Pancreas (tissue), 10 donors: Measurements from ENCODE around the gene APOL2. TPM values are rescaled to one million over a fixed set of nuclear protein-coding genes. Genes with fewer than 3 reads are reported as not detected.

ENCODE experiments used
- ATAC-seq, 4 donors: fragments of 200-7000 bp; cut with Tn5 transposase; one replicate each; pipeline versions ENCODE4 v1.8.0 to v1.9.1; 2020; ENCODE audit warnings: mild to moderate bottlenecking in 4 of 4, moderate library complexity in 4 of 4
- DNase-seq, 6 donors: peaks; one replicate each; pipeline ENCODE4 v3.0.0-alpha.2; 2020
- FAIRE-seq: peaks from 2 replicates; lab custom pipeline; 2012; peaks lifted over from hg19 to GRCh38; lab: Jason Lieb, UNC
- H3K27ac ChIP-seq, 4 donors: fragments of 200-600 bp; sonication (generic); 1 replicate in 3 of 4; 2 replicates in 1 of 4; pipeline versions ENCODE4 v1.5.0 to v1.8.0; 2020
- H3K27me3 ChIP-seq, 4 donors: fragments of 200-600 bp; one replicate each; pipeline ENCODE4 v1.8.0; 2021
- H3K36me3 ChIP-seq, 3 donors: fragments of 200-600 bp; sonication (generic) in 1 of 3; one replicate each; pipeline versions ENCODE4 v1.5.0 to v1.8.0; 2020 to 2021
- H3K4me1 ChIP-seq, 3 donors: fragments of 200-600 bp; one replicate each; pipeline ENCODE4 v1.8.0; 2021
- H3K4me3 ChIP-seq, 4 donors: fragments of 200-600 bp; sonication (generic) in 2 of 4; one replicate each; pipeline versions ENCODE4 v1.5.0 to v1.8.0; 2020 to 2021
- H3K9me3 ChIP-seq, 4 donors: fragments of 200-600 bp; one replicate each; pipeline ENCODE4 v1.8.0; 2021
- WGBS, 2 donors: extraction: QIAGEN DNeasy Blood & Tissue Kit; methylation state at CpG; one replicate each; pipeline ENCODE4 v1.1.7; 2013; 5-methylcytosine and 5-hydroxymethylcytosine counted together
- intact Hi-C, 3 donors: fragments of 100-400 bp; cut with DNase I; formaldehyde crosslinking; loops; one replicate each; pipeline versions ENCODE4 v1.11.1 to v1.14.2; 2022
- polyA plus RNA-seq, 2 donors: library from polyadenylated mRNA; stranded (reverse); fragments of 200-250 nt; gene quantifications; one replicate each; pipeline ENCODE4 v1.2.3, GENCODE V29; 2013
- total RNA-seq, 6 donors: library from RNA; stranded (reverse); fragmentation: NEBNext Ultra II Directional in 4 of 6; extraction: Animal tissue kit (Norgen Biotek cat#: 25700) in 4 of 6; gene quantifications; one replicate each; pipeline versions ENCODE4 v1.2.1 to v1.2.4, GENCODE V29; 2021 to 2023
- TF ChIP-seq, protein P1 (sequence below), 4 donors: fragments of 200-600 bp; sonication (generic) in 3 of 4; IDR thresholded peaks; one replicate each; pipeline versions ENCODE4 v1.5.0 to v1.8.0; 2021; ENCODE audit warnings: antibody characterized with exemption in 4 of 4
- donor health status: healthy with polysubstance abuse.
- donor health status: DM: no; HTN: no; CAD: no; lungs with moderate emphysema.
- donor health status: DM: no; HTN: no; CAD: no.
- donor health status: control.
- donor health status: control.
- donor health status: Bipolar disorder and iron deficiency.
- donor health status: DM: yes; HTN: yes; CAD: no.
- donor health status: DM: no; HTN: no; CAD: no.
- donor health status: DM: no; HTN: no; CAD: no.
- donor health status: DM: yes; HTN: yes; CAD: no.

APOL2 gene
- total and polyA plus RNA-seq, 8 donors = 6.3 to 23.4 (median 16.5) TPM

DNA sequence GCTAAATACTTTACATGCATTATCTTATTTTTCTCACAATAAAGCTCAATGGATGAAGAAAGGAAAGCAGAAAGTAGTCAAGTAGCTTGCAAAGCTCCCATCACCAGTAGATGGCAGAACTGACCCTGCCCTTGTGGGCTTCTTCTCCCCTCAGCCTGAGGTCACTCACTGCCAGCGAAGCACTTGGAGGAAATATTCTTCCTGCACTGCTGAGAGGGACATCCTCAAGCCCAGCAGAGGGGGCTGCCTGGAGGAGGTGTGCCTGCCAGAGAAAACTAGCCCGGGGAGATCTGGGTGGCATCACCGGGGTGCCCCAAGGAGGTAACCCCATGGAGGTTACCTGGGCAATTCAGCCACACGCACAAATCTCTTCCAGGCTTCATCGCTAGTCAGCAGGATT, 44.4 kb downstream of the APOL2 start:
- H3K36me3 ChIP-seq = no peaks in the 10 kb centered on the region
- intact Hi-C loops = loop anchor here in 1 of 3 donors (10.0 kb wide), 1 partner anchor 80 kb away; no protein-coding TSS in a partner anchor
- no peaks in the 10 kb centered on the region for H3K9me3 ChIP-seq
- no peaks in the 10 kb centered on the region for H3K27me3 ChIP-seq
- FAIRE-seq (peak; percentile 61), ATAC-seq (peak; percentile 59 to 92 (median 86)), DNase-seq (peak in 2 of 6 donors; percentile 42 to 49)
- 44 to 47% methylated on average over 5 of the region's 5 CpGs for WGBS, 2 donors
- no peak overlapping the region for H3K4me3 ChIP-seq
- H3K4me1 ChIP-seq = no peaks in the 10 kb centered on the region
- TF ChIP-seq, protein P1, sequence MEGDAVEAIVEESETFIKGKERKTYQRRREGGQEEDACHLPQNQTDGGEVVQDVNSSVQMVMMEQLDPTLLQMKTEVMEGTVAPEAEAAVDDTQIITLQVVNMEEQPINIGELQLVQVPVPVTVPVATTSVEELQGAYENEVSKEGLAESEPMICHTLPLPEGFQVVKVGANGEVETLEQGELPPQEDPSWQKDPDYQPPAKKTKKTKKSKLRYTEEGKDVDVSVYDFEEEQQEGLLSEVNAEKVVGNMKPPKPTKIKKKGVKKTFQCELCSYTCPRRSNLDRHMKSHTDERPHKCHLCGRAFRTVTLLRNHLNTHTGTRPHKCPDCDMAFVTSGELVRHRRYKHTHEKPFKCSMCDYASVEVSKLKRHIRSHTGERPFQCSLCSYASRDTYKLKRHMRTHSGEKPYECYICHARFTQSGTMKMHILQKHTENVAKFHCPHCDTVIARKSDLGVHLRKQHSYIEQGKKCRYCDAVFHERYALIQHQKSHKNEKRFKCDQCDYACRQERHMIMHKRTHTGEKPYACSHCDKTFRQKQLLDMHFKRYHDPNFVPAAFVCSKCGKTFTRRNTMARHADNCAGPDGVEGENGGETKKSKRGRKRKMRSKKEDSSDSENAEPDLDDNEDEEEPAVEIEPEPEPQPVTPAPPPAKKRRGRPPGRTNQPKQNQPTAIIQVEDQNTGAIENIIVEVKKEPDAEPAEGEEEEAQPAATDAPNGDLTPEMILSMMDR (IDR thresholded peaks at IDR 0.05) = peak in 3 of 4 donors; percentile 42 to 55 (median 47)
- no peak overlapping the region for H3K27ac ChIP-seq

DNA sequence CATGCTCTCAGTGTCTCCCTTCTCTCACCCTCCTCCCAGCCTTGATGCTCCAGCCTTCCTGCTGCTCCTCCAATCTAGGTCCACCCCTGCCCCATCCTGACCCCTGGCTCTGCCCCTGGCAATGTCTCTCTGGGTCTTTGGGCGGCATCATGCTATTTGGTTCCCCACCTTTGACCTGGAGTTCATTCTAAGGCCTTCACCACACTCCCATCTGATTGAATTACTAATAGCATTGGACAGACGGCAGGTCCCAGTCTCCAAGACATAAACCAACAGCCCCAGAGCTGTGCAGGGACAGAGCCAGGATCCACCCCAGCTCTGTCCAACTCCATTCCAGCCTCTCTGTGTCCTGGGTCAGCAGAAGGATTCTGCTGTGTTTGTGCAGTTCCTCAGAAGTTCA, 44.9 kb downstream of the APOL2 start:
- no peaks in the 10 kb centered on the region for H3K9me3 ChIP-seq
- no peak for FAIRE-seq
- no peak overlapping the region for H3K4me3 ChIP-seq
- 55 to 67% methylated on average over 2 of the region's 2 CpGs for WGBS, 2 donors
- no peaks in the 10 kb centered on the region for H3K4me1 ChIP-seq
- intact Hi-C loops = loop anchor here in 1 of 3 donors (10.0 kb wide), 1 partner anchor 80 kb away; no protein-coding TSS in a partner anchor
- H3K27ac ChIP-seq = no peak overlapping the region
- no peaks in the 10 kb centered on the region for H3K36me3 ChIP-seq
- DNase-seq = no peak
- no peak for ATAC-seq
- H3K27me3 ChIP-seq = no peaks in the 10 kb centered on the region
- TF ChIP-seq, protein P1 (IDR thresholded peaks at IDR 0.05) = no peak

DNA sequence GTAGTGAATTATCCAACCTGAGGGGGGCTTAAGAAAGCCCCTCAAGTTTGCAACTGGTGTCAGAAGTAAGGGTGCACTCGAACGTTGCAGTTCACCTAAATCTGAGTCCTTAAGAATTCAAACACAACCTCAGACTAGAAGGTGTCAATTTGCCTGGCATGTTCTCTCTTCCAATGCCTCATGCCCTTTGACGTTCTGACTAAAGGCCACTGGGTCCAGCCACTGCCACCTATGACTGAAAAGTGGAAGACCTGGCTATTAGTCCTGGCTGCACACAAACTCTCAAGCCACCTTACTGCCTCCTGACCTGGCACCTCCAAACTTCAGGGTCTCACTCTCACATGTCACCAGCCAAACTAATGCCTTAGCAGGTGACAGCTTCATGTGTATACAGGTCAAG, 45.8 kb downstream of the APOL2 start:
- Histone ChIP-seq H3K4me3 (no peak overlapping the region), H3K27ac (no peak overlapping the region), H3K9me3 (no peaks in the 10 kb centered on the region), H3K27me3 (no peaks in the 10 kb centered on the region), H3K4me1 (no peaks in the 10 kb centered on the region), H3K36me3 (no peaks in the 10 kb centered on the region)
- no peak for FAIRE-seq
- WGBS, 2 donors = 52 to 59% methylated on average over 3 of the region's 3 CpGs
- intact Hi-C loops = loop anchor here in 1 of 3 donors (10.0 kb wide), 1 partner anchor 81 kb away; no protein-coding TSS in a partner anchor
- no peak for ATAC-seq
- no peak for DNase-seq
- TF ChIP-seq, protein P1 (IDR thresholded peaks at IDR 0.05) = no peak

DNA sequence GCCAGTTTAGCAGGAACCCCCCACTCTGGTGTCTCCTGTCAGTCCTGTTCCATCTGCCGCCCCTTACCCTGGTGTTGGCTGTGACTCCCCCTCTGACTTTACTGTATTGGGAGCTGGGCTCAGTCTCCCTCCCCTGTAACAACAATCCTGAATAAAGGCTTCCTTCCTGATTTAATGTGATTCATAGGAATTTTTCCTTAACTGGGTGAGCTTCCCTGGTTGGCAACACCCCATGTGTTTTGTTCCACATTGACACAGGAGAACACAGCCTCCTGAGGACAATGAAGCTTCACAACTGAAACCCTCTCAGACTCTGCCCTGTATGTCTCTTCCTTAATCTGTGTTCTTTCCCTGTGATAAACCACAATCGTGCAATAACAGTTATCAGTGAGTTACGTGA, 46.2 kb downstream of the APOL2 start:
- no peaks in the 10 kb centered on the region for H3K36me3 ChIP-seq
- TF ChIP-seq, protein P1 (IDR thresholded peaks at IDR 0.05) = no peak
- 71 to 75% methylated on average over 3 of the region's 3 CpGs for WGBS, 2 donors
- H3K4me3 ChIP-seq = no peak overlapping the region
- H3K27ac ChIP-seq = no peak overlapping the region
- H3K4me1 ChIP-seq = no peaks in the 10 kb centered on the region
- ATAC-seq (no peak), DNase-seq (no peak), FAIRE-seq (no peak)
- H3K27me3 ChIP-seq = no peaks in the 10 kb centered on the region
- intact Hi-C loops = loop anchor here in 1 of 3 donors (10.0 kb wide), 1 partner anchor 82 kb away; no protein-coding TSS in a partner anchor
- no peaks in the 10 kb centered on the region for H3K9me3 ChIP-seq

DNA sequence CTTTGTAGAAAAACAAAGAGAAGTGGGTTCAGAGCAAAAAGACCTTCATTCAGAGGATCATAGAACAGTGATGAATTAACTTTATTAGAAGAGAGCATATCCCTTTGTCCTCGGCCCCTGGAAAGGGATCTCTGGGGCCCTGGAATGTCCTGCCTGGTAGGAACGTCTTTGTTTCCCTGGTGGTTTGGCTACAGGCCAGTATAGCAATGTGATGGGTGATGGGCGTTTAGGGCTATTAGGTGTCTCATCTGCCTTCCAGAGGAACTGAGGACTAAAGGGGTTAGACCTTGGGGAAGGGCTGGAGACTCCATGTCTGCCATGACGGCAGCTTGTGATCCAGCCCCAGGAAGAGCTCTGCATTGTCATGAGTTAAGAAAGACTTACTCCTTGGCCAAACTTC, 46.8 kb downstream of the APOL2 start:
- Histone ChIP-seq H3K27ac (no peak overlapping the region), H3K27me3 (no peaks in the 10 kb centered on the region), H3K4me1 (no peaks in the 10 kb centered on the region), H3K9me3 (no peaks in the 10 kb centered on the region), H3K36me3 (no peaks in the 10 kb centered on the region), H3K4me3 (no peak overlapping the region)
- no peak for FAIRE-seq
- 50 to 54% methylated on average over 4 of the region's 4 CpGs for WGBS, 2 donors
- TF ChIP-seq, protein P1 (IDR thresholded peaks at IDR 0.05) = no peak
- no peak for ATAC-seq
- intact Hi-C loops = loop anchor here in 1 of 3 donors (10.0 kb wide), 1 partner anchor 82 kb away; no protein-coding TSS in a partner anchor
- no peak for DNase-seq
